PC-3 (cell line): Measurements from ENCODE around the gene PDCD11. TPM values are rescaled to one million over a fixed set of nuclear protein-coding genes. Genes with fewer than 3 reads are reported as not detected.

Experiments
- ATAC-seq: fragments of 200-7000 bp; cut with Tn5 transposase; 2 replicates; pipeline ENCODE4 v1.9.1; 2020; ENCODE audit warnings: mild to moderate bottlenecking, moderate library complexity
- BruUV-seq: library from RNA; stranded (reverse); fragments of 400-500 nt; replicated peaks from 2 replicates; lab custom pipeline; 2021; lab: Mats Ljungman, UMichigan
- CTCF ChIA-PET: fragments of 300-600 bp; sonication (Branson Sonifier 250); formaldehyde crosslinking; loops from one replicate; lab custom pipeline; 2022; ENCODE audit warnings: antibody characterized with exemption; lab: Charles Lee
- POLR2A ChIA-PET: fragments of 300-600 bp; sonication (Branson Sonifier 250); formaldehyde crosslinking; loops from one replicate; lab custom pipeline; 2022; ENCODE audit warnings: antibody characterized with exemption; ENCODE audit not compliant: unreplicated experiment; lab: Charles Lee
- DNase-seq: peaks from one replicate; pipeline ENCODE4 v3.0.0-alpha.2; 2015
- H2AFZ ChIP-seq: fragments of 300-600 bp; sonication (generic); 2 replicates; pipeline ENCODE4 v1.6.0; 2016; ENCODE audit warnings: antibody characterized with exemption, low read length
- H3F3A ChIP-seq: fragments of 300-600 bp; sonication (generic); one replicate; pipeline ENCODE4 v1.6.0; 2017; ENCODE audit warnings: antibody characterized with exemption, low read length, control low read depth, mild to moderate bottlenecking; ENCODE audit not compliant: unreplicated experiment
- H3K27ac ChIP-seq: fragments of 300-600 bp; sonication (generic); 2 replicates; pipeline ENCODE4 v1.5.1; 2016; ENCODE audit warnings: mild to moderate bottlenecking, low read length
- H3K27me3 ChIP-seq: fragments of 300-600 bp; sonication (generic); 2 replicates; pipeline ENCODE4 v1.6.1; 2016; ENCODE audit warnings: low read length, mixed read lengths
- H3K36me3 ChIP-seq: fragments of 300-600 bp; sonication (generic); 2 replicates; pipeline ENCODE4 v1.6.1; 2016; ENCODE audit warnings: low read depth, mixed run types, low read length, mixed read lengths
- H3K4me1 ChIP-seq: fragments of 300-600 bp; sonication (generic); 2 replicates; pipeline ENCODE4 v1.5.1; 2016; ENCODE audit warnings: low read length; ENCODE audit not compliant: insufficient read depth
- H3K4me2 ChIP-seq: fragments of 300-600 bp; sonication (generic); 2 replicates; pipeline ENCODE4 v1.6.0; 2016; ENCODE audit warnings: low read length
- H3K4me3 ChIP-seq: fragments of 300-600 bp; sonication (generic); 2 replicates; pipeline ENCODE4 v1.5.1; 2016; ENCODE audit warnings: mild to moderate bottlenecking, low read length, mixed read lengths
- H3K79me2 ChIP-seq: fragments of 300-600 bp; sonication (generic); 2 replicates; pipeline ENCODE4 v1.6.1; 2017; ENCODE audit warnings: low read length, mixed read lengths
- H3K9ac ChIP-seq: fragments of 300-600 bp; sonication (generic); 2 replicates; pipeline ENCODE4 v1.6.0; 2016; ENCODE audit warnings: mild to moderate bottlenecking, low read length
- H3K9me2 ChIP-seq: fragments of 300-600 bp; sonication (generic); replicated peaks from 2 replicates; pipeline ENCODE4 v1.6.1; 2016; ENCODE audit warnings: mixed run types, low read length, mixed read lengths
- H3K9me3 ChIP-seq: fragments of 300-600 bp; sonication (generic); 2 replicates; pipeline ENCODE4 v1.6.1; 2016; ENCODE audit warnings: low read length, mixed read lengths
- H4K20me1 ChIP-seq: fragments of 300-600 bp; sonication (generic); 2 replicates; pipeline ENCODE4 v1.6.1; 2016; ENCODE audit warnings: low read length, mixed read lengths
- CTCF ChIP-seq: fragments of 300-600 bp; sonication (generic); conservative IDR thresholded peaks from 2 replicates; pipeline ENCODE4 v1.5.1; 2017; ENCODE audit warnings: antibody characterized with exemption, low read depth, mild to moderate bottlenecking, low read length
- EZH2 ChIP-seq: fragments of 300-600 bp; sonication (generic); IDR thresholded peaks from one replicate; pipeline ENCODE4 v1.6.1; 2017; ENCODE audit warnings: antibody characterized with exemption, mild to moderate bottlenecking, low read length; ENCODE audit not compliant: unreplicated experiment
- EZH2phosphoT487 ChIP-seq: fragments of 300-600 bp; sonication (generic); IDR thresholded peaks from 2 replicates; pipeline ENCODE4 v1.6.1; 2018; ENCODE audit warnings: mild to moderate bottlenecking, antibody characterized with exemption, low read length, borderline replicate concordance
- intact Hi-C: fragments of 100-400 bp; cut with micrococcal nuclease; formaldehyde crosslinking; loops from 2 replicates; pipeline ENCODE4 v1.9.0; 2023
- microRNA-seq: library from miRNA; unstranded; fragments of <30 nt; microRNA quantifications from one replicate; pipeline ENCODE4 v1.1.0, GENCODE V29; 2020; ENCODE audit not compliant: unreplicated experiment
- total RNA-seq: library from RNA; depleted of rRNA; stranded (reverse); fragments of >200 nt; gene quantifications from 2 replicates; pipeline ENCODE4 v1.2.3, GENCODE V29; 2014; rRNA removed

PDCD11 gene
- total RNA-seq, 1 experiment from 2014 or later = 41.9 TPM

GRCh38 chr10:103493916-103494877 lies 97.8 kb downstream of the PDCD11 start:
- Histone ChIP-seq H3K27me3 (peaks cover 23% of the 10 kb centered on the region), H3K27ac (no peak overlapping the region), H3K9me3 (no peaks in the 10 kb centered on the region), H3K9ac (no peak overlapping the region), H3F3A (no peaks in the 10 kb centered on the region), H2AFZ (peak overlapping the region; percentile 57; the same call in 1 of the 2 replicates), H3K4me2 (peak overlapping the region; percentile 77), H3K9me2 (no peaks in the 10 kb centered on the region), H4K20me1 (no peaks in the 10 kb centered on the region), H3K4me3 (peak overlapping the region; percentile 61), H3K79me2 (no peaks in the 10 kb centered on the region), H3K4me1 (peaks cover 9% of the 10 kb centered on the region), H3K36me3 (no peaks in the 10 kb centered on the region)
- ChIA-PET CTCF (no interaction called here), POLR2A (no interaction called here)
- DNase-seq = no peak
- BruUV-seq = no TSS peak
- TF ChIP-seq EZH2phosphoT487 (peak; percentile 17; the same call in 1 of the 2 replicates), EZH2 (no peak), CTCF (no peak)
- intact Hi-C loops = loop anchor here (5.0 kb wide), 1 partner anchor 98 kb away; no protein-coding TSS in a partner anchor
- ATAC-seq = no peak

GRCh38 chr10:103495321-103495720 lies 98.9 kb downstream of the PDCD11 start:
- H3K4me2 ChIP-seq = no peak overlapping the region
- ATAC-seq = no peak
- peaks cover 9% of the 10 kb centered on the region for H3K4me1 ChIP-seq
- BruUV-seq = no TSS peak
- no peak for TF ChIP-seq EZH2phosphoT487
- no peak for TF ChIP-seq EZH2
- TF ChIP-seq CTCF = no peak
- no peaks in the 10 kb centered on the region for H3K36me3 ChIP-seq
- no peaks in the 10 kb centered on the region for H3K9me2 ChIP-seq
- no peaks in the 10 kb centered on the region for H3F3A ChIP-seq
- H3K9ac ChIP-seq = no peak overlapping the region
- CTCF ChIA-PET = interaction anchor here (0.6 kb wide), 1 partner anchor 124 kb away, joined by 3 read pairs; no protein-coding TSS in a partner anchor
- H3K4me3 ChIP-seq = no peak overlapping the region
- POLR2A ChIA-PET = no interaction called here
- H3K27me3 ChIP-seq = peaks cover 23% of the 10 kb centered on the region
- no peaks in the 10 kb centered on the region for H3K79me2 ChIP-seq
- no peak overlapping the region for H3K27ac ChIP-seq
- no peaks in the 10 kb centered on the region for H3K9me3 ChIP-seq
- no peak overlapping the region for H2AFZ ChIP-seq
- no peaks in the 10 kb centered on the region for H4K20me1 ChIP-seq
- intact Hi-C loops = no loop called here
- DNase-seq = no peak

Small RNAs within 50 kb of the gene (microRNA-seq; reads per million reads assigned to microRNA genes)
- 2,067 reads per million, percentile 87 among the genes with 10 or more reads in this experiment for gene MIR1307

Other genes starting within 250 kb of the PDCD11 start
- 48.3 and 74.6 TPM in 2 replicates for gene NT5C2, start 203.4 kb upstream of the PDCD11 start, total RNA-seq
- not detected in 2 replicates for gene RPEL1, start 150.7 kb upstream of the PDCD11 start, total RNA-seq
- gene INA, start 119.5 kb upstream of the PDCD11 start, total RNA-seq = not detected in 2 replicates
- gene PCGF6, start 45.5 kb upstream of the PDCD11 start, total RNA-seq = 8.8 and 11.6 TPM in 2 replicates
- gene TAF5, start 28.6 kb upstream of the PDCD11 start, total RNA-seq = 7.0 and 8.4 TPM in 2 replicates
- gene ATP5MK, start 151 bp upstream of the PDCD11 start, total RNA-seq = 66.1 and 111 TPM in 2 replicates
- 1.3 and 2.0 TPM in 2 replicates for gene CALHM2, start 55.7 kb downstream of the PDCD11 start, total RNA-seq
- not detected in 2 replicates for gene CALHM1, start 62.3 kb downstream of the PDCD11 start, total RNA-seq
- gene CALHM3, start 82.6 kb downstream of the PDCD11 start, total RNA-seq = 2.3 and 4.1 TPM in 2 replicates
- 1.7 and 3.5 TPM in 2 replicates for gene NEURL1, start 97.1 kb downstream of the PDCD11 start, total RNA-seq